AG09319 (cell line): ENCODE data around the gene GRK4.

Experiments used
- DNase-seq: peaks from one replicate; pipeline ENCODE4 v3.0.0-alpha.2; 2010; ENCODE audit warnings: low read depth; ENCODE audit errors: extremely low read depth
- TF ChIP-seq, protein P1 (sequence below): IDR thresholded peaks from 2 replicates; pipeline ENCODE4 v1.5.1; 2011; ENCODE audit warnings: low read depth, mild to moderate bottlenecking, inconsistent platforms, low read length, moderate library complexity

Gene GRK4

DNA sequence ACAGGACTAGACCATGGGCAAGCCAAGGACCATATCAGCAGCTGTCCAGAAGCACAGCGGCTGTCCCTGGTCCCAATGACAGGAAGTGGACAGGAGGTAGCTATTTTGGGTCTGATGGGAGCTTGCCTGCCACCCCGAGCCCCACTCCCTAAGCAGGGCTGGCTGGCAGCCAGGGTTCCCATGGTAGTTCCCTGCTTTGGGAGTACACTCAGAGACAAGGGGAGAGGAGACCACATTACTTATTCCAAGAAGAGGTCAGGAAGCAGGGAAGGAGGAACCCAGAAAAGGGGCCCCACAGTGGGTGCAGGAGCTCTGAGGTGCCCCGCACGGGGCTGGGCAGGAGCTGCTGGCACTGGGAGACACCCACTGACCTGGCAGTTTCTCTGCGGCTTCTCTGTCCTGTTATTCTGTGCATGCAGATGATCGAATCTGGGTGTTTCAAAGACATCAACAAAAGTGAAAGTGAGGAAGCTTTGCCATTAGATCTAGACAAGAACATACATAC is 74.6 kb downstream of the GRK4 start:
- DNase-seq, result no peak
- TF ChIP-seq, protein P1, sequence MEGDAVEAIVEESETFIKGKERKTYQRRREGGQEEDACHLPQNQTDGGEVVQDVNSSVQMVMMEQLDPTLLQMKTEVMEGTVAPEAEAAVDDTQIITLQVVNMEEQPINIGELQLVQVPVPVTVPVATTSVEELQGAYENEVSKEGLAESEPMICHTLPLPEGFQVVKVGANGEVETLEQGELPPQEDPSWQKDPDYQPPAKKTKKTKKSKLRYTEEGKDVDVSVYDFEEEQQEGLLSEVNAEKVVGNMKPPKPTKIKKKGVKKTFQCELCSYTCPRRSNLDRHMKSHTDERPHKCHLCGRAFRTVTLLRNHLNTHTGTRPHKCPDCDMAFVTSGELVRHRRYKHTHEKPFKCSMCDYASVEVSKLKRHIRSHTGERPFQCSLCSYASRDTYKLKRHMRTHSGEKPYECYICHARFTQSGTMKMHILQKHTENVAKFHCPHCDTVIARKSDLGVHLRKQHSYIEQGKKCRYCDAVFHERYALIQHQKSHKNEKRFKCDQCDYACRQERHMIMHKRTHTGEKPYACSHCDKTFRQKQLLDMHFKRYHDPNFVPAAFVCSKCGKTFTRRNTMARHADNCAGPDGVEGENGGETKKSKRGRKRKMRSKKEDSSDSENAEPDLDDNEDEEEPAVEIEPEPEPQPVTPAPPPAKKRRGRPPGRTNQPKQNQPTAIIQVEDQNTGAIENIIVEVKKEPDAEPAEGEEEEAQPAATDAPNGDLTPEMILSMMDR, result no peak

DNA sequence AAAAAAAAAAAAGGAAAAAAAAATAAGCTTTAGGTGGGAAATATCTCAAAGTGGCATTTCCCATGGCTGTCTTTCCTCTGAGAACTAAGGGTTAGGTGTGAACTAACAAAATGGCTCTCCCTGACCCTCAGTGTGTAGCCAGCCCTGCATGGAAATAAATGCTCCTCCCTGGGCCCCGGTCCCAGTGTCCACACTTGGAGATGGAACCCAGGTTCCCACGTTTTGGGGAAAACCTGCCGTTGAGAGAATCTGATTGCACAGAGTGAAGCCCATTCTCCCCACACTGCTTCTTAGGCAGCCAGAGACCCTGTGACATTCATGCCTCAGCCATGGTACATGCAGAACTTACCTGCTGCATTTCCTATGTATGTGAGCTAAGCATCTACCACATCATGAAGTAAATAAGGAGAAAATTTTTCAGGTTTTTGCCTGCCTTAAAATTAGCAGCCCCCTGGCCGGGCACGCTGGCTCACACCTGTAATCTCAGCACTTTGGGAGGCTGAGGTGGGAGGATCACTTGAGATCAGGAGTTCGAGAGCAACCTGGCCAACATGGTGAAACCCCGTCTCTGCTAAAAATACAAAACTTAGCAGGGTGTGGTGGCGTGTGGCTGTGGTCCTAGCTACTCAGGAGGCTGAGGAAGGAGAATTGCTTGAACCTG is 76.5 kb downstream of the GRK4 start:
- TF ChIP-seq, protein P1, result no peak
- no peak for DNase-seq

DNA sequence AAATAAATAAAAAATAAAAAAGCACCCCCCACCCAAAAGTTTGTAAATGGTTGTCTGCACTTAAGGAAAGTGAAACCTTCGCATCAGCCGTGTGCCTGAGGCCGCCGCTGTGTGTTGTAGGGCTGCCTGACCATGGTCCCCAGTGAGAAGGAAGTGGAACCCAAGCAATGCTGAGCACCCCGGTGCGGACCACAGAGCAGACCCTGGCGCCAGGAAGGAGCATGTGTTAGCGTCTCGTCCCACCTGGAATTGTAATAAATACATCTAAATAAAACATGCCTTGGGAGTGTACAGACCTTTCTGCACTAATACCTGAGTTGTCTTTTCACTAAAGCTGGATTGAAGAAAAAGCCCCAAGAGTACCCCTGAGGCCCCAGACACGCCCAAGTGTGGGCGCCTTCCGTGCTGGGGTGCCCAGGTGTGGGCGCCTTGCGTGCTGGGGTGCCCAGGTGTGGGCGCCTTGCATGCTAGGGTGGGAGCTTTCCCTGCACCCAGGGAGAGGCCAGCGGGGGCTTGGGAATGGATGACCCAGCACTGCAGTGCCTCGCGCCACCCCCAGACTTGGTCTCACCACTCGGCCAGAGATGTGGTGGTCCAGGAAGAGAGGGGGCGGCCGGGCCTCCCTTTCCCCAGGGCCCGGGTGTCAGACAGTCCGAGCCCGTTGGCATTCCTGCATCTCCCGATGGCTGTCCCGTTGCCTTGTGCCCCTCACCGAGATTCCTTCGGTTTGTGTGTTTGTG is 77.3 kb downstream of the GRK4 start:
- no peak for DNase-seq
- TF ChIP-seq, protein P1, result no peak

DNA sequence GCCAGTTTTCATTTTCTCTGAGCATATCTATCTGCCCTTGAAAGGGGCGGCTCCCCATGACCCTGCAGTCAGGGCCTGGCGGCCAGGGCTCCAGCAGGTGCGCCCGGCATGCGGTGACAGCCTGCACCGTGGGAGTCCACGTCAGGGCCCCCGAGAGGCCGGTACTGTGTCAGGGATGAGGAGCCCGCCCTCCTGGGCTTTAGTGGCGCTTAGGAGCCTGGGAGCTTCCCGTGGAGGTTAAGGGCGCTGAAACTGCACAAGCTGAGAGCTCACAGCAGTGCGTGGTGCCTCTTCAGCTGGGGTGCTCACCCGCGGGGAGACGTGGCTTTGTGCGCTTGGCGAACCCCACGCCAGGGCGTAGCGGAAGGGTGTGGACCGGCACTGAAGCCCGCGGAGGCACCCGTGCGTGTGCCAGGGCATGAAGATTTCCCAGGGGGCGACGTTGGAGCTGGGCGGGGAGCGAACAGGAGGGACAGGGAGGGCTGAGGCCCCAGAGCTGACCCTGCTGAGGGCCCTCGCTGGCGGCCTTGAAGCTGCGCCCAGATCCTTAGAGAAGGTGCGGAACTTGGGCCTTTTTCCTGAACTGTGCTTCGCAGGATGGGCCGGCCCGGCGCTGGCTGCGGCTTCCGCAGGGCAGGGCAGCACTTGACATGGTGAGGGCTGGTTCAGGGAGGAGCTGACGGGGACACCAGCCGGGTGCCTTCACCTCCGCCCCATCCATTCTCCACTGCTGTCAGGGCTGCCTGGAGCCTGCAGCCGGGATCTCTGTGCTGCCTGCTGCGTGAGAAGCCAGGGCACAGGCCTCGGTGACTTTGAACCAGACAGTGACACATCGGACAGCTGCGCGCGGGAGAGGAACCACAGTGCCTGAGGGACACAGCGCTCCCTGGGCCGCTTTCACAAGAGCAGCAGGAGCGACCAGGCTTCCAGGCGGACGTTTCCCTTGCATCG is 78.1 kb downstream of the GRK4 start:
- TF ChIP-seq, protein P1, result no peak; the same call in 1 of the 2 replicates

DNA sequence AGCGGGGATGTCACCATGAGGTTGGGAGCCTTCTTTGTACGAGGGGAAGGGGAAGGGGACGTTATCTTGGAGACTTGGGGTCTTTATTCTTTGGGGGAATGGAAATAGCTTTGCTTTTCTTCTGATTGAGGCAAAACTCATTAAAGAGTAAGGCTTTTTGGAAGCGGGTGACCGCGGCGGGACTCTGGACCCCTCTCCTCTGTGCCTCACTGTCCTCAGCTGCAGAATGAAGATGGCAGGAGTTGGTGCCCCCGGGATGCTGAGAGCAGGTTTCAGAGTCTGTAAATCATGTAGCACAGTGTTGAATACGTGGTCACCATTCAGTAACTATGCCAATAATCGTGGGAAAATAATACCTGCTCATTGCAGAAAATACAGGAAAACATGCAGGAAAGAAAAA is 78.9 kb downstream of the GRK4 start:
- DNase-seq, result no peak
- TF ChIP-seq, protein P1, result no peak

More for the DNA sequence above, 78.1 kb downstream of the GRK4 start:
- no peak for DNase-seq

DNA sequence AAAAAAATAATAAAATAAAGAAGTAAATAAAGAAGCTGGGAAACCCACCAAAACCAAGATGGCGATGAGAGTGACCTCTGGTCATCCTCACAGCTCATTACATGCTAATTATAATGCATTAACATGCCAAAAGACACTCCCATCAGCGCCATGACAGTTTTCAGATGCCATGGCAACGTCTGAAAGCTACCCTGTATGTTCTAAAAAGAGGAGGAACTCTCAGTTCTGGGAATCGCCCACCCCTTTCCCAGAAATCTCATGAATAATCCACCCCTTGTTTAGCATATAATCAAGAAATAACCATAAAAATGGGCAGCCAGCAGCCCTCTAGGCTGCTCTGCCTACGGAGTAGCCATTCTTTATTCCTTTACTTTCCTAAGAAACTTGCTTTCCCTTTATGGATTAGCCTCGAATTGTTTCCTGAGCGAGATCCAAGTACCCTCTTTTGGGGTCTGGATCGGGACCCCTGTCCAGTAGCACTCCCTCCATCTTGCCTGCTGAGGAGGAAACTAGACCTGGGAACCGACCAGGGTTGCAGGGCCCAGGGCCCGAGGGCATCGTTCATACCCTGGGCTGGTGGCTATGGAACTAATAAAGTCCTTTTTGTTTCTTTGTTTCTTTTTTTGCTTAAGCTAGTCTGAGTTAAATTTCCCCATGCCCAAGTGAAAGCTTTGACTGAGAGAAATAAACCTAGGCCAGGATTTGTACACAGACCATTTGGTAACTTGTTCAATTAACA is 80.1 kb downstream of the GRK4 start:
- TF ChIP-seq, protein P1, result no peak
- DNase-seq, result no peak
